ENCODE results near the gene ARMH2. TPM values are rescaled to one million over a fixed set of nuclear protein-coding genes. Genes with fewer than 3 reads are reported as not detected.
A peak's percentile ranks its signal among the peaks of the same experiment; 100 is the strongest.
"Not testable (repeated sequence)": the region's sequence is repeated elsewhere in the genome, so short reads cannot be mapped to it uniquely, and the experiment has no call there.

Gene ARMH2
- total and polyA plus RNA-seq, 9 donors, result not detected

DNA sequence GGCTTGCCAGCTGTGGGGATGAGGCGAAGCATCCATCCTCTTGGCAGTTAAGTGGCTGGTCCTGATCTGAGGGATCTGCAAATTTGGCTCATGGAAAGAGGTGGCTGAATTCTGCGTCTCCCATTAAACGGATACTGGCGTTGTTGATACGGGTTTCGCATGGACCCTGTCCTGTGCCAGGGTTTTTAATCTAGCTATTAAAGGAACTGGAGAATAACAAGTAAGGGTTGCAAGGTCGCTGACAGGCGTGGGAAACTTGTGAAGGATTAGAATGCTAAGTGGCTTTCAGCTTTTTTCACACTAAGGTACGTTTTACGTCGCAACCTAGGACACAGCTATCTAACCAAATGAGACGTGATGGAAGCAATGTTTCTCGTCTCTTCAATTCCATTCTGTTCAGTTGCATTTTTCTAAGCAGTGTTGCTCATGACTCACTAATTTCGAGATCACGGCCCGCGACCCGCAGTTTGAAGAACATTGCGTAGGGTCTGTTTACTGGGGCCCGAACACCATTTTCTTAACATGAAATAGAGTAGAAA lies 23.1 kb downstream of the ARMH2 start:
- Histone ChIP-seq H3K27ac (peak overlapping the region; percentile 82 to 85), H3K36me3 (no peaks in the 10 kb centered on the region), H3K9me3 (no peaks in the 10 kb centered on the region), H3K27me3 (no peaks in the 10 kb centered on the region), H3K4me3 (peak overlapping the region; percentile 96), H3K4me1 (ENCODE audit: insufficient read depth) (peaks cover 6% of the 10 kb centered on the region)
- intact Hi-C loops (cut with DNase I), result loop anchor here in 2 of 4 donors (5.0 to 10.0 kb wide), 2 partner anchors 51 to 53 kb away; no protein-coding TSS in a partner anchor
- TF ChIP-seq POLR2A (IDR thresholded peaks at IDR 0.05) (no peak), EP300 (IDR thresholded peaks at IDR 0.05) (no peak)
- TF ChIP-seq, protein P1, sequence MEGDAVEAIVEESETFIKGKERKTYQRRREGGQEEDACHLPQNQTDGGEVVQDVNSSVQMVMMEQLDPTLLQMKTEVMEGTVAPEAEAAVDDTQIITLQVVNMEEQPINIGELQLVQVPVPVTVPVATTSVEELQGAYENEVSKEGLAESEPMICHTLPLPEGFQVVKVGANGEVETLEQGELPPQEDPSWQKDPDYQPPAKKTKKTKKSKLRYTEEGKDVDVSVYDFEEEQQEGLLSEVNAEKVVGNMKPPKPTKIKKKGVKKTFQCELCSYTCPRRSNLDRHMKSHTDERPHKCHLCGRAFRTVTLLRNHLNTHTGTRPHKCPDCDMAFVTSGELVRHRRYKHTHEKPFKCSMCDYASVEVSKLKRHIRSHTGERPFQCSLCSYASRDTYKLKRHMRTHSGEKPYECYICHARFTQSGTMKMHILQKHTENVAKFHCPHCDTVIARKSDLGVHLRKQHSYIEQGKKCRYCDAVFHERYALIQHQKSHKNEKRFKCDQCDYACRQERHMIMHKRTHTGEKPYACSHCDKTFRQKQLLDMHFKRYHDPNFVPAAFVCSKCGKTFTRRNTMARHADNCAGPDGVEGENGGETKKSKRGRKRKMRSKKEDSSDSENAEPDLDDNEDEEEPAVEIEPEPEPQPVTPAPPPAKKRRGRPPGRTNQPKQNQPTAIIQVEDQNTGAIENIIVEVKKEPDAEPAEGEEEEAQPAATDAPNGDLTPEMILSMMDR (IDR thresholded peaks at IDR 0.05), result no peak
- WGBS, 3 donors, result 2 to 9% (median 2%) methylated on average over 20 of the region's 20 CpGs
- DNase-seq, result no peak

DNA sequence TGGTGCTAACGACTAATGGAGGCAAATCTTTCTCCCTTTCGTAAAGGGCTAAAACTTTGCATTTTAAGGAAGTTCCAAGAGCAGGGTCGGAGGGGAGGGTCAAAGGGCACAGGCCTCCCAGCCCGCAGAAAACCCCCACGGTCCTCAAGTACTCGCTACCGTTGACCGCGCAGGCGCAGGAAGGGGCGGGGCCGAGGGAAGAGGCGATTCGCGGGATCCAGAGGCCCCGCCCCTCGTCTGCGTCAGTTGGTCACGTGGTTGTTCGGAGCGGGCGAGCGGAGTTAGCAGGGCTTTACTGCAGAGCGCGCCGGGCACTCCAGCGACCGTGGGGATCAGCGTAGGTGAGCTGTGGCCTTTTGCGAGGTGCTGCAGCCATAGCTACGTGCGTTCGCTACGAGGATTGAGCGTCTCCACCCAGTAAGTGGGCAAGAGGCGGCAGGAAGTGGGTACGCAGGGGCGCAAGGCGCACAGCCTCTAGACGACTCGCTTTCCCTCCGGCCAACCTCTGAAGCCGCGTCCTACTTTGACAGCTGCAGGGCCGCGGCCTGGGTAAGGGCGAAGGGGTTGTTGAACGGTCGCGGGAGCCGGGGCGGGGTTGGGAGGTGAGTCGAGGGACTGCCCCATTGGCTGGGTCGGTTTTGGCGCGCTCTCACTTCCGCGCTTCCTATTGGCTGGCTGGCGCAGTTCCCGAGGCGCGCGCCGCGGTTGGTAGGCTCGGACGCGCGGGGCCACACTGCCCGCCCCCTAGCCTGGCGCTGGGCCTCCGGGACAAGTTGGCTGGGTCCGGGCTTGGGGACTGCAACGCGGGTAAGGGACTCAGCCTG lies 23.8 kb downstream of the ARMH2 start, which contains the start of gene GMNN:
TSS of gene GMNN (plus strand) at position 242 of the 824 bp plus-strand sequence. CDS start 2,310 bp downstream, outside the sequence.
- Histone ChIP-seq H3K4me1 (ENCODE audit: insufficient read depth) (peaks cover 6% of the 10 kb centered on the region), H3K36me3 (no peaks in the 10 kb centered on the region), H3K27me3 (no peaks in the 10 kb centered on the region), H3K27ac (peak within 1 kb of the TSS; percentile 82 to 85), H3K4me3 (peak within 1 kb of the TSS; percentile 96), H3K9me3 (no peaks in the 10 kb centered on the region)
- TF ChIP-seq POLR2A (IDR thresholded peaks at IDR 0.05), result peak; percentile 59
- TF ChIP-seq, protein P1 (IDR thresholded peaks at IDR 0.05), result no peak
- DNase-seq, result peak; percentile 98 to 99 (median 98)
- WGBS, 3 donors, result 0 to 1% (median 0%) methylated on average over 61 to 75 of the region's 75 CpGs
- intact Hi-C loops (cut with DNase I), result loop anchor here in 2 of 4 donors (5.0 to 10.0 kb wide), 2 partner anchors 50 to 53 kb away; no protein-coding TSS in a partner anchor

DNA sequence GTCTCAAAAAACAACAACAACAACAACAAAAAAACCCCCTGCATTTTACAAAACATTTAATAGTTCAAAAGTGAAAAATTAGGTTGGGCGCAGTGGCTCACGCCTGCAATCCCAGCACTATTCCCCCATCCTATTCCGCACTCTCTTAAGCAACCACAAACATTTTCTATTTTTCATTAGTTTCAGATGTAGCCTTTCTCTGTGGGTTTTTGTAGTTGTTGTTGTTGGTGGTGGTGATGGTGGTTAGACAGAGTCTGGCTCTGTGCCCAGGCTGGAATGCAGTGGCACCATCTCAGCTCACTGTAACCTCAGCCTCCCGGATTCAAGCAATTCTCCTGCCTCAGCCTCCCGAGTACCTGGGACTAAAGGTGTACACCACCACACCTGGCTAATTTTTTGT lies 30.4 kb downstream of the ARMH2 start:
- no peaks in the 10 kb centered on the region for H3K9me3 ChIP-seq
- H3K27me3 ChIP-seq, result no peaks in the 10 kb centered on the region
- intact Hi-C loops (cut with DNase I), result loop anchor here in 3 of 4 donors (5.0 to 10.0 kb wide), 3 partner anchors 184 to 194 kb away; no protein-coding TSS in a partner anchor
- no peaks in the 10 kb centered on the region for H3K36me3 ChIP-seq
- TF ChIP-seq EP300 (IDR thresholded peaks at IDR 0.05) (no peak), POLR2A (IDR thresholded peaks at IDR 0.05) (no peak)
- TF ChIP-seq, protein P1 (IDR thresholded peaks at IDR 0.05), result no peak
- no peak overlapping the region for H3K4me3 ChIP-seq
- no peak overlapping the region for H3K27ac ChIP-seq
- no peak for DNase-seq
- WGBS, 3 donors, result 93 to 97% (median 94%) methylated on average over 5 of the region's 5 CpGs
- H3K4me1 ChIP-seq (ENCODE audit: insufficient read depth), result no peaks in the 10 kb centered on the region

DNA sequence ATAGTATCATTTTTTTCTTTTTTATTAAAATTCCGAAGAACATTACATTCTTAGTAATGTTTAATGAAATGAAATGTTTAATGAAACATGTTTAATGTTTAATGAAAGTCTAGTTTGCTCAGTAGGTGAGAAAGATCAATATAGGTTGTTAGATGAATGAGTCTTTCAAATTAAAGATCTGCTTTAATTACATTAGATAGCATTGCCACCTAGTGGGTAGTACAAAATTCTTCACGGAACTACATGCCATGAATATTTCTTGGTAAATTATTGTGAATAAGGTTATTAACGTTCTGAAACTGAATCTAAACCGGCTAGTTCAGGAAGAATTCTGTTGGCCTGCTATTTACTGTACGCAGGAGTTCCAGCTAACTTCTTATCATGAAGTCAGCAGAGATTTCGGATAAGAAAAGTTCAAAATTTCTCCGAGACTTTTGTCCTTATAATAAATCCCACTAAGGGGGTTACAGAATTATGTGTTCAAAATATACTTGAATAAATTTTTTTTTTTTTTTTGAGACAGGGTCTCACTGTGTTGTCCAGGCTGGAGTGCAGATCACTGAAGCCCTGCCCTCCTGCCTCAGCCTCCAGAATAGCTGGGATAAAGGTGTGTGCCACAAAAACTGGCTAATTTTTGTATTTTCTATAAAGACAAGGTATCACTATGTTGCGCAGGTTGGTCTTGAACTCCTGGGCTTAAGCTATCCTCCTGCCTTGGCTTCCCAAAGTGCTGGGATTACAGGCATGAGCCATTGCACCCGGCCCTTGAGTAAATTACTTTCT lies 31.8 kb downstream of the ARMH2 start:
- Histone ChIP-seq H3K4me3 (no peak overlapping the region), H3K27me3 (no peaks in the 10 kb centered on the region), H3K4me1 (ENCODE audit: insufficient read depth) (no peaks in the 10 kb centered on the region), H3K9me3 (no peaks in the 10 kb centered on the region), H3K36me3 (no peaks in the 10 kb centered on the region), H3K27ac (no peak overlapping the region)
- WGBS, 3 donors, result 23 to 35% (median 28%) methylated on average over 9 of the region's 9 CpGs
- no peak for DNase-seq
- TF ChIP-seq, protein P1 (IDR thresholded peaks at IDR 0.05), result peak in 2 of 3 donors; percentile 11 to 21
- TF ChIP-seq EP300 (IDR thresholded peaks at IDR 0.05) (no peak), POLR2A (IDR thresholded peaks at IDR 0.05) (no peak)
- intact Hi-C loops (cut with DNase I), result loop anchor here in 3 of 4 donors (5.0 to 10.0 kb wide), 3 partner anchors 182 to 192 kb away; no protein-coding TSS in a partner anchor

DNA sequence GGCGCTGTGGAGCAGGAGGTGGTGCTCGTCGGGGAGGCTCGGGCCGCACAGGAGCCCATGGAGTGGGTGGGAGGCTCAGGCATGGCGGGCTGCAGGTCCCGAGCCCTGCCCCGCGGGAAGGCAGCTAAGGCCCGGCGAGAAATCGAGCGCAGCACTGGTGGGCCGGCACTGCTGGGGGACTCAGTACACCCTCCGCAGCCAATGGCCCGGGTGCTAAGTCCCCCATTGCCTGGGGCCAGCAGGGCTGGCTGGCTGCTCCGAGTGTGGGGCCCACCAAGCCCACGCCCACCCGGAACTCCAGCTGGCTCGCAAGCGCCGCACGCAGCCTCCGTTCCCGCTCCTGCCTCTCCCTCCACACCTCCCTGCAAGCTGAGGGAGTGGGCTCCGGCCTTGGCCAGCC lies 32.7 kb downstream of the ARMH2 start:
- not testable (repeated sequence) for H3K4me3 ChIP-seq; H3K27me3 ChIP-seq; H3K9me3 ChIP-seq; H3K36me3 ChIP-seq; DNase-seq; H3K27ac ChIP-seq; H3K4me1 ChIP-seq (ENCODE audit: insufficient read depth)
- intact Hi-C loops (cut with DNase I), result loop anchor here in 3 of 4 donors (5.0 to 10.0 kb wide), 3 partner anchors 181 to 191 kb away; no protein-coding TSS in a partner anchor
- WGBS, 3 donors, result 92 to 96% (median 94%) methylated on average over 20 to 26 of the region's 26 CpGs
